Progenitor cell of endocrine pancreas (in vitro differentiated cells): ENCODE data around the gene PIP. TPM values are rescaled to one million over a fixed set of nuclear protein-coding genes. Genes with fewer than 3 reads are reported as not detected.
"Not testable (repeated sequence)": the region's sequence is repeated elsewhere in the genome, so short reads cannot be mapped to it uniquely, and the experiment has no call there.

Experiments
- DNase-seq: peaks from one replicate; pipeline ENCODE4 v3.0.0; 2021; ENCODE audit warnings: low spot score; ENCODE audit not compliant: unreplicated experiment
- H3K27ac Mint-ChIP-seq: 2 replicates; pipeline ENCODE4 v1.8.0; 2021; ENCODE audit warnings: mild to moderate bottlenecking, moderate library complexity, mixed read lengths
- H3K27me3 Mint-ChIP-seq: 2 replicates; pipeline ENCODE4 v1.8.0; 2021; ENCODE audit warnings: mixed read lengths
- H3K36me3 Mint-ChIP-seq: 2 replicates; pipeline ENCODE4 v1.8.0; 2022; ENCODE audit warnings: mixed read lengths; ENCODE audit not compliant: insufficient read depth
- H3K4me1 Mint-ChIP-seq: 2 replicates; pipeline ENCODE4 v1.8.0; 2021; ENCODE audit warnings: low read depth, mixed read lengths
- H3K4me3 Mint-ChIP-seq: 2 replicates; pipeline ENCODE4 v1.8.0; 2021; ENCODE audit warnings: low read depth, mild to moderate bottlenecking, moderate library complexity, mixed read lengths
- H3K9me3 Mint-ChIP-seq: 2 replicates; pipeline ENCODE4 v1.8.0; 2021; ENCODE audit warnings: low read depth, mixed read lengths
- CTCF ChIP-seq: fragments of 200-600 bp; sonication (generic); IDR thresholded peaks from one replicate; pipeline ENCODE4 v1.5.0; 2021; ENCODE audit warnings: antibody characterized with exemption, mild to moderate bottlenecking; ENCODE audit not compliant: unreplicated experiment
- total RNA-seq: library from RNA; stranded (reverse); gene quantifications from 2 replicates; pipeline ENCODE4 v1.2.1, GENCODE V29; 2021

Gene PIP
- total RNA-seq, 1 donor from 2014 or later: not detected

DNA sequence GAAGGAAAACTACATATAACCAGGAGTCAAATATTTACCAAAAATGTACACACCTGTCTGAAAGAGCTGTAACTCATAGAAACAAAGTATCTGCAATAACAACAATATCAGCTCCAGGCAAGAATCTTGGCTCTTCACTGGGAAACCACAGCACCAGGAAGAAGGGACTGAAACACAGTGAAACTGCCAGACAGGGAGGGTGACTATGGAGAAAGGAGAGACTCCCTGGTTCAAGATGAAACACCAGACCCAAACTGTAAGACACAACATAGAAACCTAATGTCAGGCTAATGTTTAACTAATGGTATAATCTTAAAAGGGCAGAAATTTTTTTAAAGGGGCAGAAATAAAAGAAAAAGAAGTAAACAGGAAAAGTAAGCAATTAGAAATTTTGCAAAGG lies 39.8 kb downstream of the PIP start:
- no peak for DNase-seq
- no peaks in the 10 kb centered on the region for H3K27me3 Mint-ChIP-seq
- H3K4me1 Mint-ChIP-seq: no peaks in the 10 kb centered on the region
- peaks cover under 1% of the 10 kb centered on the region for H3K9me3 Mint-ChIP-seq
- no peak overlapping the region for H3K27ac Mint-ChIP-seq
- no peak overlapping the region for H3K4me3 Mint-ChIP-seq
- TF ChIP-seq CTCF: no peak
- H3K36me3 Mint-ChIP-seq: peaks cover 1% of the 10 kb centered on the region

GRCh38 chr7:143172354-143172753 lies 40.5 kb downstream of the PIP start:
- TF ChIP-seq CTCF: no peak
- Mint-ChIP-seq H3K9me3 (peaks cover 2% of the 10 kb centered on the region), H3K4me1 (no peaks in the 10 kb centered on the region), H3K36me3 (peaks cover under 1% of the 10 kb centered on the region), H3K27ac (no peak overlapping the region), H3K4me3 (no peak overlapping the region), H3K27me3 (no peaks in the 10 kb centered on the region)
- no peak for DNase-seq

DNA sequence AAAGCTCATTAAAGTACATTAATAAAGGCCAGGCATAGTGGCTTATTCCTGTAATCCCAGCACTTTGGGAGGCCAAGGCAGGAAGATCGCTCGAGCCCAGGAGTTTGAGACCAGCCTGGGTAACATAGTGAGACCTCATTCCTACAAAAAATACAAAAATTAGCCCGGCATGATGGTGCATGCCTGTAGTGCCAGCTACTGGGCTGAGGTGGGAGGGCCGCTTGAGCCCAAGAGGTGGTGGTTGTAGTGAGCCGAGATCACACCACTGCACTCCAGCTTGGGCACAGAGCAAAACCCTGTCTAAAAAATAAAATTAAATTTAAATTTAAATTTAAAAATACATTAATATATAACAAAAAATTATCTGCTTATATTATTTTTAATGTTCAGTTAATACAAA lies 44.3 kb downstream of the PIP start:
- H3K27me3 Mint-ChIP-seq: no peaks in the 10 kb centered on the region
- no peak for DNase-seq
- no peaks in the 10 kb centered on the region for H3K4me1 Mint-ChIP-seq
- no peak overlapping the region for H3K27ac Mint-ChIP-seq
- no peaks in the 10 kb centered on the region for H3K36me3 Mint-ChIP-seq
- no peak overlapping the region for H3K4me3 Mint-ChIP-seq
- TF ChIP-seq CTCF: no peak
- peaks cover 14% of the 10 kb centered on the region for H3K9me3 Mint-ChIP-seq

- Mint-ChIP-seq H3K27ac (no peak overlapping the region), H3K36me3 (no peaks in the 10 kb centered on the region), H3K4me1 (no peaks in the 10 kb centered on the region), H3K9me3 (peaks cover 14% of the 10 kb centered on the region), H3K4me3 (no peak overlapping the region), H3K27me3 (no peaks in the 10 kb centered on the region)
- TF ChIP-seq CTCF: no peak
- DNase-seq: no peak
These were observed 45.7 kb downstream of the PIP start for GRCh38 chr7:143177374-143178119.

DNA sequence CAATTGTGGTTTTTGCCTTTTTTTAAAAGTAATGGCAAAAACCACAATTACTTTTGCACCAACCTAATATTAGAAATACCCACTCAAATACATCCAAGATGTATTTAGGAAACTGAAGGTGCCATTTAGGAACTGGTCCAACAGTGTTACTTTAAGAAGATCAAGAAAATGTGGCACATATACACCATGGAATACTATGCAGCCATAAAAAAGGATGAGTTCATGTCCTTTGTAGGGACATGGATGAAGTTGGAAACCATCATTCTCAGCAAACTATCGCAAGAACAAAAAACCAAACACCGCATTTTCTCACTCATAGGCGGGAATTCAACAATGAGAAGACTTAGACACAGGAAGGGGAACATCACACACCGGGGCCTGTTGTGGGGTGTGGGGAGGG lies 48.9 kb downstream of the PIP start:
- not testable (repeated sequence) for H3K27ac Mint-ChIP-seq, DNase-seq, H3K27me3 Mint-ChIP-seq, H3K4me1 Mint-ChIP-seq, H3K36me3 Mint-ChIP-seq, H3K4me3 Mint-ChIP-seq
- peaks cover 14% of the 10 kb centered on the region for H3K9me3 Mint-ChIP-seq

DNA sequence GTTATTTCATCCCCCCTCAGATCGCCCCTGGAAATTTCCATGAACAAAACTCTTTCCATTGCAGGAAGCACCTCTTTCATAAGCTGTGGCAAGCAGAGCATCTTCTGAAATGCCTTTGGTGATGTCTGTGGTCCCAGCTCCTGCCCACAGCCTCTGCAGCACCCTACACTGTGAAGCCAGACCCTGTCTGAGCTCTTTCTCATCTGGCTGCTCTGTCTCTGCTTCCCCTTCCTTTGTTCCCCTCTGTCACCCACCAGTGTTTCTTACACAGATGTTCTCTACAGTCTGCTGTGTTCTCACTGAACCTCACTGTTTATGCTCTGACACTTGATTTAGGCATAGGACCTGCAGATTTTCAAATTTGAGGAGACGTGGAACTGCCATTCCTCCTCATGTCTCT lies 49.5 kb downstream of the PIP start:
- no peak overlapping the region for H3K27ac Mint-ChIP-seq
- H3K27me3 Mint-ChIP-seq: no peaks in the 10 kb centered on the region
- no peak overlapping the region for H3K4me3 Mint-ChIP-seq
- no peak for TF ChIP-seq CTCF
- no peak for DNase-seq
- H3K36me3 Mint-ChIP-seq: no peaks in the 10 kb centered on the region
- peaks cover 14% of the 10 kb centered on the region for H3K9me3 Mint-ChIP-seq
- no peaks in the 10 kb centered on the region for H3K4me1 Mint-ChIP-seq
